Measurements from ENCODE around the gene SLC38A3.

The SLC38A3 gene

GRCh38 chr3:50214824-50215223, 9.8 kb downstream of the SLC38A3 start:
- Histone ChIP-seq H2AFZ (ENCODE audit: low read depth, low read length) (no peak overlapping the region), H3K23ac (ENCODE audit: low read length in 2 of 2) (no peak overlapping the region), H3K4ac (ENCODE audit: low read depth in 1 of 2, low read length in 2 of 2) (no peak overlapping the region), H3K27ac (ENCODE audit: low read length, poor library complexity, severe bottlenecking) (no peak overlapping the region), H3K18ac (ENCODE audit: low read depth in 1 of 2, low read length in 2 of 2) (no peak overlapping the region), H3K14ac (ENCODE audit: low read length in 2 of 2) (no peak overlapping the region), H2BK120ac (ENCODE audit: low read depth, low read length) (no peak overlapping the region), H3K27me3 (ENCODE audit: control insufficient read depth in 1 of 2, insufficient read depth in 1 of 2, low read length in 2 of 2) (peaks cover 19 to 43% of the 10 kb centered on the region in 2 experiments), H4K8ac (ENCODE audit: low read length) (no peak overlapping the region), H3K9ac (ENCODE audit: low read length) (no peak overlapping the region), H3K79me1 (replicated peaks; ENCODE audit: low read length, poor library complexity, severe bottlenecking) (no peaks in the 10 kb centered on the region), H3K4me2 (ENCODE audit: low read length, poor library complexity, severe bottlenecking) (no peak overlapping the region), H2BK5ac (ENCODE audit: low read depth, low read length, poor library complexity, severe bottlenecking) (no peak overlapping the region), H4K91ac (ENCODE audit: low read length) (no peak overlapping the region), H3K9me3 (ENCODE audit: control insufficient read depth, low read length) (no peaks in the 10 kb centered on the region), H2BK15ac (ENCODE audit: low read depth, poor library complexity, severe bottlenecking) (no peak overlapping the region), H3K4me1 (ENCODE audit: control insufficient read depth, insufficient read depth, low read depth, low read length) (peaks cover 6% of the 10 kb centered on the region), H2AK5ac (ENCODE audit: low read length, severe bottlenecking) (no peak overlapping the region), H3K4me3 (ENCODE audit: insufficient read depth in 1 of 2, low read depth in 1 of 2, low read length in 2 of 2) (no peak overlapping the region), H2BK12ac (ENCODE audit: low read length in 2 of 2) (no peak overlapping the region), H3K36me3 (ENCODE audit: control insufficient read depth in 1 of 2, insufficient read depth in 2 of 2, low read depth in 1 of 2, low read length in 2 of 2) (no peaks in the 10 kb centered on the region)
- DNase-seq: no peak
- 78% methylated on average over 10 of the region's 10 CpGs for WGBS

GRCh38 chr3:50215529-50215928, 10.5 kb downstream of the SLC38A3 start:
- H3K4me1 ChIP-seq (ENCODE audit: control insufficient read depth, insufficient read depth, low read depth, low read length): peaks cover 4% of the 10 kb centered on the region
- peaks cover 15 to 39% of the 10 kb centered on the region in 2 experiments for H3K27me3 ChIP-seq (ENCODE audit: control insufficient read depth in 1 of 2, insufficient read depth in 1 of 2, low read length in 2 of 2)
- H3K4ac ChIP-seq (ENCODE audit: low read depth in 1 of 2, low read length in 2 of 2): no peak overlapping the region
- no peak overlapping the region for H2BK15ac ChIP-seq (ENCODE audit: low read depth, poor library complexity, severe bottlenecking)
- no peak for DNase-seq
- no peak overlapping the region for H4K91ac ChIP-seq (ENCODE audit: low read length)
- no peak overlapping the region for H3K18ac ChIP-seq (ENCODE audit: low read depth in 1 of 2, low read length in 2 of 2)
- no peak overlapping the region for H2BK12ac ChIP-seq (ENCODE audit: low read length in 2 of 2)
- no peak overlapping the region for H3K9ac ChIP-seq (ENCODE audit: low read length)
- H4K8ac ChIP-seq (ENCODE audit: low read length): no peak overlapping the region
- no peak overlapping the region for H3K27ac ChIP-seq (ENCODE audit: low read length, poor library complexity, severe bottlenecking)
- H3K36me3 ChIP-seq (ENCODE audit: control insufficient read depth in 1 of 2, insufficient read depth in 2 of 2, low read depth in 1 of 2, low read length in 2 of 2): no peaks in the 10 kb centered on the region
- H2AFZ ChIP-seq (ENCODE audit: low read depth, low read length): no peak overlapping the region
- H2AK5ac ChIP-seq (ENCODE audit: low read length, severe bottlenecking): no peak overlapping the region
- no peak overlapping the region for H2BK5ac ChIP-seq (ENCODE audit: low read depth, low read length, poor library complexity, severe bottlenecking)
- no peaks in the 10 kb centered on the region for H3K79me1 ChIP-seq (replicated peaks; ENCODE audit: low read length, poor library complexity, severe bottlenecking)
- no peak overlapping the region for H3K4me3 ChIP-seq (ENCODE audit: insufficient read depth in 1 of 2, low read depth in 1 of 2, low read length in 2 of 2)
- H2BK120ac ChIP-seq (ENCODE audit: low read depth, low read length): no peak overlapping the region
- H3K23ac ChIP-seq (ENCODE audit: low read length in 2 of 2): no peak overlapping the region
- WGBS: 77% methylated on average over 7 of the region's 9 CpGs
- no peak overlapping the region for H3K4me2 ChIP-seq (ENCODE audit: low read length, poor library complexity, severe bottlenecking)
- no peak overlapping the region for H3K14ac ChIP-seq (ENCODE audit: low read length in 2 of 2)
- H3K9me3 ChIP-seq (ENCODE audit: control insufficient read depth, low read length): no peaks in the 10 kb centered on the region

- Histone ChIP-seq H3K9me3 (ENCODE audit: control insufficient read depth, low read length) (no peaks in the 10 kb centered on the region), H3K36me3 (ENCODE audit: control insufficient read depth in 1 of 2, insufficient read depth in 2 of 2, low read depth in 1 of 2, low read length in 2 of 2) (no peaks in the 10 kb centered on the region), H3K4me1 (ENCODE audit: control insufficient read depth, insufficient read depth, low read depth, low read length) (no peaks in the 10 kb centered on the region), H2BK120ac (ENCODE audit: low read depth, low read length) (no peak overlapping the region), H3K27me3 (ENCODE audit: control insufficient read depth in 1 of 2, insufficient read depth in 1 of 2, low read length in 2 of 2) (peaks cover 12 to 39% of the 10 kb centered on the region in 2 experiments), H3K14ac (ENCODE audit: low read length in 2 of 2) (peak overlapping the region in 1 of 2 experiments; percentile 35), H3K9ac (ENCODE audit: low read length) (no peak overlapping the region), H4K8ac (ENCODE audit: low read length) (no peak overlapping the region), H3K27ac (ENCODE audit: low read length, poor library complexity, severe bottlenecking) (no peak overlapping the region), H4K91ac (ENCODE audit: low read length) (no peak overlapping the region), H2AK5ac (ENCODE audit: low read length, severe bottlenecking) (no peak overlapping the region), H2BK12ac (ENCODE audit: low read length in 2 of 2) (no peak overlapping the region), H3K18ac (ENCODE audit: low read depth in 1 of 2, low read length in 2 of 2) (no peak overlapping the region), H2AFZ (ENCODE audit: low read depth, low read length) (no peak overlapping the region), H3K79me1 (replicated peaks; ENCODE audit: low read length, poor library complexity, severe bottlenecking) (no peaks in the 10 kb centered on the region), H2BK15ac (ENCODE audit: low read depth, poor library complexity, severe bottlenecking) (no peak overlapping the region), H3K23ac (ENCODE audit: low read length in 2 of 2) (no peak overlapping the region), H3K4ac (ENCODE audit: low read depth in 1 of 2, low read length in 2 of 2) (no peak overlapping the region), H3K4me3 (ENCODE audit: insufficient read depth in 1 of 2, low read depth in 1 of 2, low read length in 2 of 2) (no peak overlapping the region), H3K4me2 (ENCODE audit: low read length, poor library complexity, severe bottlenecking) (no peak overlapping the region), H2BK5ac (ENCODE audit: low read depth, low read length, poor library complexity, severe bottlenecking) (no peak overlapping the region)
- WGBS: 68% methylated on average over 10 of the region's 10 CpGs
- no peak for DNase-seq
Measured at GRCh38 chr3:50217681-50218080, 12.6 kb downstream of the SLC38A3 start.

- no peak overlapping the region for H3K4me2 ChIP-seq (ENCODE audit: low read length, poor library complexity, severe bottlenecking)
- H4K91ac ChIP-seq (ENCODE audit: low read length): no peak overlapping the region
- no peak overlapping the region for H3K27ac ChIP-seq (ENCODE audit: low read length, poor library complexity, severe bottlenecking)
- H3K36me3 ChIP-seq (ENCODE audit: control insufficient read depth in 1 of 2, insufficient read depth in 2 of 2, low read depth in 1 of 2, low read length in 2 of 2): no peaks in the 10 kb centered on the region
- H3K4me1 ChIP-seq (ENCODE audit: control insufficient read depth, insufficient read depth, low read depth, low read length): no peaks in the 10 kb centered on the region
- peak overlapping the region in 1 of 2 experiments; percentile 24 for H3K4me3 ChIP-seq (ENCODE audit: insufficient read depth in 1 of 2, low read depth in 1 of 2, low read length in 2 of 2)
- H3K18ac ChIP-seq (ENCODE audit: low read depth in 1 of 2, low read length in 2 of 2): no peak overlapping the region
- H3K14ac ChIP-seq (ENCODE audit: low read length in 2 of 2): peak overlapping the region in 1 of 2 experiments; percentile 80
- no peak overlapping the region for H2AFZ ChIP-seq (ENCODE audit: low read depth, low read length)
- no peak overlapping the region for H2BK12ac ChIP-seq (ENCODE audit: low read length in 2 of 2)
- H3K79me1 ChIP-seq (replicated peaks; ENCODE audit: low read length, poor library complexity, severe bottlenecking): no peaks in the 10 kb centered on the region
- no peak overlapping the region for H2BK5ac ChIP-seq (ENCODE audit: low read depth, low read length, poor library complexity, severe bottlenecking)
- DNase-seq: no peak
- H3K9me3 ChIP-seq (ENCODE audit: control insufficient read depth, low read length): no peaks in the 10 kb centered on the region
- H3K27me3 ChIP-seq (ENCODE audit: control insufficient read depth in 1 of 2, insufficient read depth in 1 of 2, low read length in 2 of 2): peaks cover 12 to 43% of the 10 kb centered on the region in 2 experiments
- H4K8ac ChIP-seq (ENCODE audit: low read length): no peak overlapping the region
- no peak overlapping the region for H2BK15ac ChIP-seq (ENCODE audit: low read depth, poor library complexity, severe bottlenecking)
- no peak overlapping the region for H3K9ac ChIP-seq (ENCODE audit: low read length)
- no peak overlapping the region for H3K23ac ChIP-seq (ENCODE audit: low read length in 2 of 2)
- no peak overlapping the region for H2AK5ac ChIP-seq (ENCODE audit: low read length, severe bottlenecking)
- H3K4ac ChIP-seq (ENCODE audit: low read depth in 1 of 2, low read length in 2 of 2): no peak overlapping the region
- no peak overlapping the region for H2BK120ac ChIP-seq (ENCODE audit: low read depth, low read length)
- 94% methylated on average over 16 of the region's 17 CpGs for WGBS
Measured at GRCh38 chr3:50218448-50218847, 13.4 kb downstream of the SLC38A3 start.

Data from mesenchymal stem cell (in vitro differentiated cells and primary cell).